ENCODE measurements around the gene LSS.

DNA sequence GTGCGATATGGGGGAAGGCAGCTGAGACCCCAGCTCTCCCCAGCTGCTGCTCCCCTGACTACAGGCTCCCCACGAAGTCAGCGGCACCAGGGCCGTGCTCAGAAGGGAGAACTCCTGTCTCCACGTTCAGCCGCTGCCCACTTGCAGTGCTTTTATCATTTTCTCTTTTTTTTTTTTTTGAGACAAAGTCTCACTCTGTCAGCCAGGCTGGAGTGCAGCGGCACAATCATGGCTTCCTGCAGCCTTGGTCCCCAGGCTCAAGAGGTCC, 72.3 kb downstream of the LSS start:
- TF ChIP-seq TAF1 (IDR thresholded peaks at IDR 0.05; ENCODE audit: low read depth) (no peak), POLR2AphosphoS5 (IDR thresholded peaks at IDR 0.05) (no peak)

Data from neural cell (in vitro differentiated cells).